A549 (cell line): Measurements from ENCODE around the gene PPP1R18. TPM values are rescaled to one million over a fixed set of nuclear protein-coding genes. Genes with fewer than 3 reads are reported as not detected.

ENCODE experiments used
- ATAC-seq, 2 experiments: fragments of 200-7000 bp in 1 of 2; fragments of >200 bp in 1 of 2; cut with Nextera tagmentation in 1 of 2; cut with Tn5 transposase in 1 of 2; 3 replicates each; pipeline versions ENCODE4 v1.8.0 to v1.9.1; 2018 to 2020; ENCODE audit warnings: mild to moderate bottlenecking in 1 of 2, moderate library complexity in 1 of 2
- CTCF ChIA-PET: fragments of 300-600 bp; sonication (Branson Sonifier 250); formaldehyde crosslinking; extraction: SDS; loops from one replicate; lab custom pipeline; 2021; ENCODE audit warnings: antibody characterized with exemption, inconsistent platforms; lab: Yijun Ruan, JAX
- POLR2A ChIA-PET: fragments of 350-600 bp; formaldehyde crosslinking; extraction: SDS; loops from one replicate; lab custom pipeline; 2021; ENCODE audit warnings: antibody characterized with exemption, inconsistent platforms; lab: Yijun Ruan, JAX
- DNase-seq, 2 experiments: peaks; one replicate each; pipeline versions ENCODE4 v3.0.0 to v3.0.0-alpha.2; 2011 to 2016; ENCODE audit warnings: low read depth in 1 of 2, low spot score in 1 of 2
- FAIRE-seq: peaks from 2 replicates; lab custom pipeline; 2011; peaks lifted over from hg19 to GRCh38; lab: Jason Lieb, UNC
- H3K27ac ChIP-seq, 2 experiments: fragments of >200 bp; sonication (Bioruptor Twin); formaldehyde crosslinking; 3 replicates each; pipeline ENCODE4 v1.5.1; 2016 to 2017
- H3K4me1 ChIP-seq: fragments of >200 bp; sonication (Bioruptor Twin); formaldehyde crosslinking; 3 replicates; pipeline ENCODE4 v1.6.1; 2016
- H3K4me2 ChIP-seq: fragments of >200 bp; sonication (Bioruptor Twin); formaldehyde crosslinking; 3 replicates; pipeline ENCODE4 v1.6.1; 2016
- H3K4me3 ChIP-seq: fragments of >200 bp; sonication (Bioruptor Twin); formaldehyde crosslinking; 3 replicates; pipeline ENCODE4 v1.5.1; 2016
- H3K9me3 ChIP-seq: fragments of >200 bp; sonication (Bioruptor Twin); formaldehyde crosslinking; 3 replicates; pipeline ENCODE4 v1.6.1; 2016
- ATOH8 ChIP-seq: fragments of 250-450 bp; sonication (Bioruptor Pico); IDR thresholded peaks from 2 replicates; pipeline ENCODE4 v1.5.0; 2020; ENCODE audit warnings: low read depth, mild to moderate bottlenecking, moderate library complexity
- BCL3 ChIP-seq: fragments of >200 bp; sonication (Bioruptor Twin); formaldehyde crosslinking; IDR thresholded peaks from 3 replicates; pipeline ENCODE4 v1.6.1; 2016
- CBX2 ChIP-seq: fragments of 200-600 bp; sonication (generic); IDR thresholded peaks from 2 replicates; pipeline ENCODE4 v1.6.1; 2016; ENCODE audit warnings: low read depth, mild to moderate bottlenecking, borderline replicate concordance
- CBX8 ChIP-seq: fragments of 200-600 bp; sonication (generic); IDR thresholded peaks from 2 replicates; pipeline ENCODE4 v1.6.1; 2016
- CHD2 ChIP-seq: fragments of 150-350 bp; IDR thresholded peaks from 2 replicates; pipeline ENCODE4 v1.6.1; 2014; ENCODE audit warnings: low read length; ENCODE audit not compliant: partially characterized antibody
- EP300 ChIP-seq, 2 experiments: fragments of >200 bp; sonication (Bioruptor Twin); formaldehyde crosslinking; IDR thresholded peaks; 2 replicates in 1 of 2; 3 replicates in 1 of 2; pipeline ENCODE4 v1.6.1; 2016 to 2017
- ESRRA ChIP-seq: fragments of 150-350 bp; IDR thresholded peaks from 2 replicates; pipeline ENCODE4 v1.6.1; 2014; ENCODE audit warnings: mild to moderate bottlenecking, low read length, borderline replicate concordance
- FOSL2 ChIP-seq, 2 experiments: fragments of 450-650 bp in 1 of 2; fragments of >200 bp in 1 of 2; sonication (Bioruptor Twin) in 1 of 2; formaldehyde crosslinking; IDR thresholded peaks; 2 replicates each; pipeline versions ENCODE4 v1.5.0 to v1.6.1; 2016 to 2020; ENCODE audit warnings: mild to moderate bottlenecking in 1 of 2, moderate library complexity in 1 of 2
- GATA3 ChIP-seq: IDR thresholded peaks from 2 replicates; pipeline ENCODE4 v1.6.1; 2012; ENCODE audit warnings: borderline replicate concordance
- HMGXB4 ChIP-seq: fragments of 250-450 bp; sonication (Bioruptor Pico); IDR thresholded peaks from 2 replicates; pipeline ENCODE4 v1.5.0; 2021; ENCODE audit warnings: mild to moderate bottlenecking, moderate library complexity, borderline replicate concordance
- HOXA7 ChIP-seq: fragments of 250-450 bp; sonication (Bioruptor Pico); IDR thresholded peaks from 2 replicates; pipeline ENCODE4 v1.5.0; 2020; ENCODE audit warnings: mild to moderate bottlenecking, moderate library complexity
- HOXB13 ChIP-seq: fragments of 250-450 bp; sonication (Bioruptor Pico); IDR thresholded peaks from 2 replicates; pipeline ENCODE4 v1.5.0; 2020; ENCODE audit warnings: low read depth, mild to moderate bottlenecking, moderate library complexity
- JUNB ChIP-seq: fragments of >200 bp; sonication (Bioruptor Twin); formaldehyde crosslinking; IDR thresholded peaks from 2 replicates; pipeline ENCODE4 v1.6.1; 2016
- KDM5A ChIP-seq: fragments of 200-600 bp; sonication (generic); IDR thresholded peaks from 2 replicates; pipeline ENCODE4 v1.6.1; 2016; ENCODE audit warnings: antibody characterized with exemption, mild to moderate bottlenecking
- MAFK ChIP-seq: fragments of 450-650 bp; IDR thresholded peaks from 2 replicates; pipeline ENCODE4 v1.6.1; 2014; ENCODE audit not compliant: partially characterized antibody
- MYC ChIP-seq: IDR thresholded peaks from 2 replicates; pipeline ENCODE4 v1.6.1; 2012; ENCODE audit warnings: mild to moderate bottlenecking, inconsistent platforms, low read length, improper control_type of control experiment, borderline replicate concordance
- NPAS2 ChIP-seq: fragments of 250-450 bp; sonication (Bioruptor Pico); IDR thresholded peaks from 2 replicates; pipeline ENCODE4 v1.8.0; 2022; ENCODE audit warnings: mild to moderate bottlenecking, moderate library complexity, borderline replicate concordance
- NR3C1 ChIP-seq: fragments of >200 bp; sonication (Bioruptor Twin); formaldehyde crosslinking; IDR thresholded peaks from 3 replicates; pipeline ENCODE4 v1.6.1; 2017
- PBX3 ChIP-seq: IDR thresholded peaks from 2 replicates; pipeline ENCODE4 v1.6.1; 2012
- POLR2A ChIP-seq: IDR thresholded peaks from 2 replicates; pipeline ENCODE4 v1.6.1; 2012; ENCODE audit warnings: mild to moderate bottlenecking, low read length
- POLR2AphosphoS2 ChIP-seq: conservative IDR thresholded peaks from 2 replicates; pipeline ENCODE4 v1.6.1; 2012; ENCODE audit warnings: low read length, improper control_type of control experiment, inconsistent platforms
- RAD21 ChIP-seq, 2 experiments: fragments of >200 bp in 1 of 2; sonication (Bioruptor Twin) in 1 of 2; formaldehyde crosslinking in 1 of 2; IDR thresholded peaks in 1 of 2; conservative IDR thresholded peaks in 1 of 2; 2 replicates in 1 of 2; 3 replicates in 1 of 2; pipeline ENCODE4 v1.6.1; 2012 to 2018; ENCODE audit warnings: inconsistent platforms in 1 of 2
- RARB ChIP-seq: fragments of 250-450 bp; sonication (Bioruptor Pico); IDR thresholded peaks from 2 replicates; pipeline ENCODE4 v1.8.0; 2021; ENCODE audit warnings: mild to moderate bottlenecking, moderate library complexity
- RFX5 ChIP-seq: fragments of 450-650 bp; IDR thresholded peaks from 2 replicates; pipeline ENCODE4 v1.7.1; 2014; ENCODE audit warnings: antibody characterized with exemption, mild to moderate bottlenecking, moderate library complexity
- TP53 ChIP-seq: fragments of 250-450 bp; sonication (Bioruptor Pico); IDR thresholded peaks from 2 replicates; pipeline ENCODE4 v1.5.0; 2021; ENCODE audit warnings: mild to moderate bottlenecking, moderate library complexity
- ZNF302 ChIP-seq: fragments of 250-450 bp; sonication (Bioruptor Pico); IDR thresholded peaks from 2 replicates; pipeline ENCODE4 v1.9.0; 2021; ENCODE audit warnings: inconsistent platforms, mild to moderate bottlenecking, moderate library complexity
- WGBS: methylation state at CpG from one replicate; pipeline ENCODE4 v1.1.6; 2017; ENCODE audit errors: missing lambda C conversion rate; 5-methylcytosine and 5-hydroxymethylcytosine counted together
- polyA plus RNA-seq, 4 experiments: library from polyadenylated mRNA; depleted of rRNA in 3 of 4; stranded (reverse); fragments of >200 nt; fragmentation: RNase III in 1 of 4; extraction: RNeasy Plus Mini Kit Qiagen cat#74134 plus additional on column Dnase treatment in 1 of 4; gene quantifications; 2 replicates in 3 of 4; 3 replicates in 1 of 4; pipeline ENCODE4 v1.2.3, GENCODE V29; 2011 to 2017

Gene PPP1R18
- polyA plus RNA-seq, 2 of the 4 experiments (the other 2 are of a cell fraction), result 17.1 to 20.6 TPM

GRCh38 chr6:30654798-30655742 is 31.4 kb downstream of the PPP1R18 start:
- DNase-seq, result no peak
- Histone ChIP-seq H3K4me3 (no peak overlapping the region), H3K4me1 (no peaks in the 10 kb centered on the region), H3K27ac (no peak overlapping the region), H3K9me3 (no peaks in the 10 kb centered on the region), H3K4me2 (no peak overlapping the region)
- 92% methylated on average over 19 of the region's 19 CpGs for WGBS
- CTCF ChIA-PET, result interaction anchor here (1.2 to 1.5 kb wide), 2 partner anchors 24 to 76 kb away, joined by 3 to 5 read pairs; no protein-coding TSS in a partner anchor
- FAIRE-seq, result no peak
- POLR2A ChIA-PET, result no interaction called here
- TF ChIP-seq RFX5 (no peak), MAFK (peak; percentile 75)
- ATAC-seq, result no peak

GRCh38 chr6:30651143-30651542 is 35.3 kb downstream of the PPP1R18 start:
- ATAC-seq (no peak), FAIRE-seq (no peak), DNase-seq (no peak)
- no peak overlapping the region for H3K4me2 ChIP-seq
- H3K9me3 ChIP-seq, result no peaks in the 10 kb centered on the region
- ChIA-PET CTCF (interaction anchor here (0.8 to 2.1 kb wide), 3 partner anchors 21 to 178 kb away, joined by 4 to 7 read pairs (median 6); partner anchors contain the start of gene DHX16), POLR2A (interaction anchor here (0.7 kb wide), 1 partner anchor 101 kb away, joined by 3 read pairs; no protein-coding TSS in a partner anchor)
- peaks cover 8% of the 10 kb centered on the region for H3K4me1 ChIP-seq
- H3K27ac ChIP-seq, result no peak overlapping the region
- H3K4me3 ChIP-seq, result no peak overlapping the region
- 95% methylated on average over 12 of the region's 12 CpGs for WGBS
- no peak for TF ChIP-seq HOXB13 (CRISPR knock-in tag)
- no peak for TF ChIP-seq FOSL2 (IDR thresholded peaks at IDR 0.05)
- no peak for TF ChIP-seq FOSL2 (CRISPR knock-in tag; IDR thresholded peaks at IDR 0.05)
- TF ChIP-seq JUNB, result no peak
- TF ChIP-seq RAD21 (conservative IDR thresholded peaks at IDR 0.05 in 1 of 2, IDR thresholded peaks at IDR 0.05 in 1 of 2), result no peak
- TF ChIP-seq POLR2A, result no peak
- TF ChIP-seq PBX3, result no peak
- no peak for TF ChIP-seq EP300 (IDR thresholded peaks at IDR 0.05)
- no peak for TF ChIP-seq ESRRA
- no peak for TF ChIP-seq POLR2AphosphoS2
- no peak for TF ChIP-seq GATA3
- no peak for TF ChIP-seq CHD2
- TF ChIP-seq HOXA7 (CRISPR knock-in tag), result no peak
- no peak for TF ChIP-seq CBX8

- peak overlapping the region; percentile 88 to 97 for H3K27ac ChIP-seq
- peaks cover 9% of the 10 kb centered on the region for H3K4me1 ChIP-seq
- DNase-seq (peak; percentile 69 to 71), FAIRE-seq (no peak), ATAC-seq (peak; percentile 91)
- POLR2A ChIA-PET, result interaction anchor here (1.0 kb wide), 1 partner anchor 30 kb away, joined by 4 read pairs; the partner anchor contains the start of genes MRPS18B and PPP1R10
- H3K4me3 ChIP-seq, result peak overlapping the region; percentile 72
- H3K9me3 ChIP-seq, result no peaks in the 10 kb centered on the region
- CTCF ChIA-PET, result interaction anchor here (0.6 kb wide), 2 partner anchors 75 to 108 kb away, joined by 3 to 6 read pairs; no protein-coding TSS in a partner anchor
- peak overlapping the region; percentile 71 for H3K4me2 ChIP-seq
- WGBS, result 1% methylated on average over 24 of the region's 78 CpGs
- TF ChIP-seq BCL3, result no peak
- no peak for TF ChIP-seq CBX2
- TF ChIP-seq NPAS2 (CRISPR knock-in tag), result no peak
- no peak for TF ChIP-seq MYC
- TF ChIP-seq KDM5A, result no peak
- no peak for TF ChIP-seq TP53 (CRISPR knock-in tag)
- no peak for TF ChIP-seq ATOH8 (CRISPR knock-in tag)
- 0 out of 2 replicates have a peak, but pooled peaks have one; percentile 44 for TF ChIP-seq ESRRA
- no peak for TF ChIP-seq HMGXB4 (CRISPR knock-in tag)
- TF ChIP-seq RARB (CRISPR knock-in tag), result no peak
- TF ChIP-seq NR3C1, result no peak
- TF ChIP-seq POLR2A, result peak; percentile 49
- TF ChIP-seq ZNF302 (CRISPR knock-in tag), result no peak
Measured at GRCh38 chr6:30647242-30648116, 39.0 kb downstream of the PPP1R18 start.
